PC-3 (cell line): ENCODE measurements around the gene NOC2L. TPM values are rescaled to one million over a fixed set of nuclear protein-coding genes. Genes with fewer than 3 reads are reported as not detected.

ENCODE experiments used
- ATAC-seq: fragments of 200-7000 bp; cut with Tn5 transposase; 2 replicates; pipeline ENCODE4 v1.9.1; 2020; ENCODE audit warnings: mild to moderate bottlenecking, moderate library complexity
- BruUV-seq: library from RNA; stranded (reverse); fragments of 400-500 nt; replicated peaks from 2 replicates; lab custom pipeline; 2021; lab: Mats Ljungman, UMichigan
- CTCF ChIA-PET: fragments of 300-600 bp; sonication (Branson Sonifier 250); formaldehyde crosslinking; loops from one replicate; lab custom pipeline; 2022; ENCODE audit warnings: antibody characterized with exemption; lab: Charles Lee
- POLR2A ChIA-PET: fragments of 300-600 bp; sonication (Branson Sonifier 250); formaldehyde crosslinking; loops from one replicate; lab custom pipeline; 2022; ENCODE audit warnings: antibody characterized with exemption; ENCODE audit not compliant: unreplicated experiment; lab: Charles Lee
- DNase-seq: peaks from one replicate; pipeline ENCODE4 v3.0.0-alpha.2; 2015
- H2AFZ ChIP-seq: fragments of 300-600 bp; sonication (generic); 2 replicates; pipeline ENCODE4 v1.6.0; 2016; ENCODE audit warnings: antibody characterized with exemption, low read length
- H3F3A ChIP-seq: fragments of 300-600 bp; sonication (generic); one replicate; pipeline ENCODE4 v1.6.0; 2017; ENCODE audit warnings: antibody characterized with exemption, low read length, control low read depth, mild to moderate bottlenecking; ENCODE audit not compliant: unreplicated experiment
- H3K27ac ChIP-seq: fragments of 300-600 bp; sonication (generic); 2 replicates; pipeline ENCODE4 v1.5.1; 2016; ENCODE audit warnings: mild to moderate bottlenecking, low read length
- H3K27me3 ChIP-seq: fragments of 300-600 bp; sonication (generic); 2 replicates; pipeline ENCODE4 v1.6.1; 2016; ENCODE audit warnings: low read length, mixed read lengths
- H3K36me3 ChIP-seq: fragments of 300-600 bp; sonication (generic); 2 replicates; pipeline ENCODE4 v1.6.1; 2016; ENCODE audit warnings: low read depth, mixed run types, low read length, mixed read lengths
- H3K4me1 ChIP-seq: fragments of 300-600 bp; sonication (generic); 2 replicates; pipeline ENCODE4 v1.5.1; 2016; ENCODE audit warnings: low read length; ENCODE audit not compliant: insufficient read depth
- H3K4me2 ChIP-seq: fragments of 300-600 bp; sonication (generic); 2 replicates; pipeline ENCODE4 v1.6.0; 2016; ENCODE audit warnings: low read length
- H3K4me3 ChIP-seq: fragments of 300-600 bp; sonication (generic); 2 replicates; pipeline ENCODE4 v1.5.1; 2016; ENCODE audit warnings: mild to moderate bottlenecking, low read length, mixed read lengths
- H3K79me2 ChIP-seq: fragments of 300-600 bp; sonication (generic); 2 replicates; pipeline ENCODE4 v1.6.1; 2017; ENCODE audit warnings: low read length, mixed read lengths
- H3K9ac ChIP-seq: fragments of 300-600 bp; sonication (generic); 2 replicates; pipeline ENCODE4 v1.6.0; 2016; ENCODE audit warnings: mild to moderate bottlenecking, low read length
- H3K9me2 ChIP-seq: fragments of 300-600 bp; sonication (generic); replicated peaks from 2 replicates; pipeline ENCODE4 v1.6.1; 2016; ENCODE audit warnings: mixed run types, low read length, mixed read lengths
- H3K9me3 ChIP-seq: fragments of 300-600 bp; sonication (generic); 2 replicates; pipeline ENCODE4 v1.6.1; 2016; ENCODE audit warnings: low read length, mixed read lengths
- H4K20me1 ChIP-seq: fragments of 300-600 bp; sonication (generic); 2 replicates; pipeline ENCODE4 v1.6.1; 2016; ENCODE audit warnings: low read length, mixed read lengths
- CTCF ChIP-seq: fragments of 300-600 bp; sonication (generic); conservative IDR thresholded peaks from 2 replicates; pipeline ENCODE4 v1.5.1; 2017; ENCODE audit warnings: antibody characterized with exemption, low read depth, mild to moderate bottlenecking, low read length
- EZH2 ChIP-seq: fragments of 300-600 bp; sonication (generic); IDR thresholded peaks from one replicate; pipeline ENCODE4 v1.6.1; 2017; ENCODE audit warnings: antibody characterized with exemption, mild to moderate bottlenecking, low read length; ENCODE audit not compliant: unreplicated experiment
- EZH2phosphoT487 ChIP-seq: fragments of 300-600 bp; sonication (generic); IDR thresholded peaks from 2 replicates; pipeline ENCODE4 v1.6.1; 2018; ENCODE audit warnings: mild to moderate bottlenecking, antibody characterized with exemption, low read length, borderline replicate concordance
- intact Hi-C: fragments of 100-400 bp; cut with micrococcal nuclease; formaldehyde crosslinking; loops from 2 replicates; pipeline ENCODE4 v1.9.0; 2023
- total RNA-seq: library from RNA; depleted of rRNA; stranded (reverse); fragments of >200 nt; gene quantifications from 2 replicates; pipeline ENCODE4 v1.2.3, GENCODE V29; 2014

Gene NOC2L
- total RNA-seq, 1 experiment from 2014 or later = 262 TPM

DNA sequence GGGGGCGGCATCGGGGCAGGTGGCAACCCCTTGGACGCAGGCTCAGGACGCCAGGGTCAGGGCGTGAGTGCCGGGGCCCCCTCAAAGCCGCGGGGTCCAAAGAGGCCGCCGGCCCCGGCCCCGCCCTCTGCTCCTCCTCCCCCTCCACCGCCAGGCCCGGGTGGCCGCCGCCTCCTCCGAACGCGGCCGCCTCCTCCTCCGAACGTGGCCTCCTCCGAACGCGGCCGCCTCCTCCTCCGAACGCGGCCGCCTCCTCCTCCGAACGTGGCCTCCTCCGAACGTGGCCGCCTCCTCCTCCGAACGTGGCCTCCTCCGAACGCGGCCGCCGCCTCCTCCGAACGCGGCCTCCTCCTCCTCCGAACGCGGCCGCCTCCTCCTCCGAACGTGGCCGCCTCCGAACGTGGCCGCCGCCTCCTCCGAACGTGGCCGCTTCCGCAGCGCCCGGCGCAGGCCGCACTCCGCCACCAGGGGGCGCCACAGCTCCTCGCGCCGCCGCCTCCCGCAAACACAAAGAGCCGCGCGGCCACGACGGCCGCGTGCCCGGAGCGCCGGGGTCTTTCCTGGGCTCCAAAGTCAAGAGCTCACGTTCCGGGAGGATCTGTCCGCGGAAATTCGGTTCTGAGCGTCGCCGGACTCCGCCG lies 54.6 kb downstream of the NOC2L start:
- no peaks in the 10 kb centered on the region for H3F3A ChIP-seq
- intact Hi-C loops = loop anchor here (1.0 kb wide), 1 partner anchor 34 kb away; no protein-coding TSS in a partner anchor
- no peaks in the 10 kb centered on the region for H3K79me2 ChIP-seq
- ATAC-seq (peak; percentile 75), DNase-seq (peak; percentile 79)
- no peaks in the 10 kb centered on the region for H3K9me3 ChIP-seq
- H3K4me3 ChIP-seq = peak overlapping the region; percentile 65
- no peak overlapping the region for H3K27ac ChIP-seq
- H3K36me3 ChIP-seq = no peaks in the 10 kb centered on the region
- H3K4me2 ChIP-seq = peak overlapping the region; percentile 83
- no peaks in the 10 kb centered on the region for H4K20me1 ChIP-seq
- H3K27me3 ChIP-seq = no peaks in the 10 kb centered on the region
- POLR2A ChIA-PET = interaction anchor here (0.6 kb wide), 1 partner anchor 95 kb away, joined by 7 read pairs; the partner anchor contains the start of gene HES4
- H2AFZ ChIP-seq = peak overlapping the region; percentile 42; the same call in 1 of the 2 replicates
- H3K4me1 ChIP-seq = peaks cover 22% of the 10 kb centered on the region
- CTCF ChIA-PET = interaction anchor here (1.1 kb wide), 1 partner anchor 34 kb away, joined by 5 read pairs; no protein-coding TSS in a partner anchor
- BruUV-seq = no TSS peak
- peak; percentile 68 for TF ChIP-seq CTCF
- TF ChIP-seq EZH2phosphoT487 = no peak
- H3K9me2 ChIP-seq = no peaks in the 10 kb centered on the region
- peak overlapping the region; percentile 31; the same call in 1 of the 2 replicates for H3K9ac ChIP-seq

DNA sequence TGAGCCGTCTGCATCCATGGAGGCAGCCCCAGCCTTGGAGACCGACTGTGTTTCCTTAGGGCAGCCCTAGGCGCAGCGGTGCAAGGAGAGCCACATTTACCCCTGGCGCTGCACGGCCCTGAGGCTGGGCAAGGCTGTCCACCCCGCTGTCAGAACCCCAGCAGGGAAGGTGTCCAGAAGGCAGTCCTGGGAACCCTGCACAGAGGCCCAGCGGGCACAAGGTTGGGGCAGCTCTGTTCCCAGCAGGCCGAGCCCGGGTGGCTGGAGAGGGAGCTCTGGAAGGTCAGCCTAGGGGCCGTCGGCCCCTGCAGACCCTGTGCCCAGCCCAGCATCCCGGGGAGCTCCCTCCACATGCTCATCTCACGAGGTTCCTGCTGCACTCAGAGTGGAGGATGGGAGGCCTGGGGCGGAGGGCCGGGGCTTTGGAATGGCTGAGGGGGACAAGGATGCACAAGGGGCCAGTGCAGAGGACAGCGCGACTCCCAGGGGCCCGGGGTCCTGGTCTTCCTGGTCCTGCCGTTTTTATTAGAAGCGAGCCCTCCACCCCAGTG lies 55.3 kb downstream of the NOC2L start:
- no peaks in the 10 kb centered on the region for H3K27me3 ChIP-seq
- no peaks in the 10 kb centered on the region for H3K9me3 ChIP-seq
- H4K20me1 ChIP-seq = no peaks in the 10 kb centered on the region
- 0 out of 2 replicates have a peak overlapping the region, but pooled peaks have one; percentile 38 for H2AFZ ChIP-seq
- no peak for TF ChIP-seq CTCF
- no peak for TF ChIP-seq EZH2
- TF ChIP-seq EZH2phosphoT487 = no peak
- no peaks in the 10 kb centered on the region for H3K36me3 ChIP-seq
- intact Hi-C loops = loop anchor here (1.0 kb wide), 1 partner anchor 35 kb away; no protein-coding TSS in a partner anchor
- peak overlapping the region; percentile 72 for H3K4me2 ChIP-seq
- H3K4me3 ChIP-seq = peak overlapping the region; percentile 55; the same call in 1 of the 2 replicates
- no peak for DNase-seq
- no peak; the same call in 1 of the 2 replicates for ATAC-seq
- no peaks in the 10 kb centered on the region for H3K9me2 ChIP-seq
- H3K9ac ChIP-seq = no peak overlapping the region
- no peaks in the 10 kb centered on the region for H3F3A ChIP-seq
- H3K79me2 ChIP-seq = no peaks in the 10 kb centered on the region
- no TSS peak for BruUV-seq
- CTCF ChIA-PET = no interaction called here
- no peak overlapping the region for H3K27ac ChIP-seq
- POLR2A ChIA-PET = no interaction called here
- peaks cover 22% of the 10 kb centered on the region for H3K4me1 ChIP-seq

DNA sequence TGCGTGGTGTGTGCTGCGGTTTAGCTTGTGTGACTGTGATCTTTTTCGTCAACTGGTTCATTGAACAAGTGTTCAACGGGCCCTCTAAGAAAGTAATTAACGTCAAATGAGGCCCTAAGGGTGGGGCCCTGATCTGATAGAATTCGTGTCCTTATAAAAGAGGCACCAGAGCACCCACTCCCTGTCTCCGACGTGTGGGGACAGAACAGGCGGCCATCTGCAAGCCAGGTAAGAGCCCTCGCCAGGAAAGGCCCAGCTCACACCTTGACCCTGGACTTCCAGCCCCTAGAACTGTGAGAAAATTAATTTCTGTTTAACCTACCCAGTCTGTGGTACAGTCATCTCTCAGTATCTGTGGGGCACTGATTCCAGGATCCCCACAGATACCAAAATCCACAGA lies 55.8 kb downstream of the NOC2L start:
- Histone ChIP-seq H3K4me3 (no peak overlapping the region), H4K20me1 (no peaks in the 10 kb centered on the region), H3K4me2 (no peak overlapping the region), H3K36me3 (no peaks in the 10 kb centered on the region), H3K9me2 (no peaks in the 10 kb centered on the region), H2AFZ (no peak overlapping the region), H3K79me2 (no peaks in the 10 kb centered on the region), H3K9ac (no peak overlapping the region), H3K27ac (no peak overlapping the region), H3K27me3 (no peaks in the 10 kb centered on the region), H3K9me3 (no peaks in the 10 kb centered on the region), H3F3A (no peaks in the 10 kb centered on the region), H3K4me1 (peaks cover 22% of the 10 kb centered on the region)
- ChIA-PET CTCF (no interaction called here), POLR2A (no interaction called here)
- no peak for ATAC-seq
- DNase-seq = no peak
- no peak for TF ChIP-seq CTCF
- no peak for TF ChIP-seq EZH2phosphoT487
- no peak for TF ChIP-seq EZH2
- intact Hi-C loops = no loop called here
- BruUV-seq = TSS peak; percentile 37
